K562 (cell line): Measurements from ENCODE around the gene CENPN. TPM values are rescaled to one million over a fixed set of nuclear protein-coding genes. Genes with fewer than 3 reads are reported as not detected.

Source experiments
- ARHGAP35 ChIP-seq: fragments of 450-650 bp; IDR thresholded peaks from 2 replicates; pipeline ENCODE4 v1.6.1; 2018; ENCODE audit not compliant: partially characterized antibody
- ASH1L ChIP-seq: fragments of 450-650 bp; IDR thresholded peaks from 2 replicates; pipeline ENCODE4 v1.6.1; 2018; ENCODE audit warnings: borderline replicate concordance, mild to moderate bottlenecking, low read depth; ENCODE audit not compliant: partially characterized antibody
- BRD9 ChIP-seq: fragments of 450-650 bp; IDR thresholded peaks from 2 replicates; pipeline ENCODE4 v1.6.1; 2018; ENCODE audit warnings: low read depth; ENCODE audit not compliant: partially characterized antibody
- CCNT2 ChIP-seq: IDR thresholded peaks from 2 replicates; pipeline ENCODE4 v1.6.1; 2011; ENCODE audit warnings: borderline replicate concordance, low read depth, mild to moderate bottlenecking, moderate library complexity, mixed read lengths, low read length; ENCODE audit not compliant: insufficient read length; ENCODE audit errors: extremely low read depth
- ETV5 ChIP-seq: sonication (generic); formaldehyde crosslinking; IDR thresholded peaks from 2 replicates; pipeline ENCODE4 v1.4.0; 2020; ENCODE audit warnings: low read depth, mild to moderate bottlenecking, missing genetic modification reagents
- HMG20B ChIP-seq: fragments of 250-450 bp; sonication (Bioruptor Pico); IDR thresholded peaks from 2 replicates; pipeline ENCODE4 v1.5.0; 2021; ENCODE audit warnings: mild to moderate bottlenecking
- IFI16 ChIP-seq: fragments of 250-450 bp; sonication (Bioruptor Pico); IDR thresholded peaks from 2 replicates; pipeline ENCODE4 v2.1.2; 2022; ENCODE audit warnings: mild to moderate bottlenecking, inconsistent platforms
- KAT2B ChIP-seq: IDR thresholded peaks from one replicate; pipeline ENCODE4 v1.6.1; 2012; ENCODE audit warnings: low read depth, mild to moderate bottlenecking, control low read depth, inconsistent platforms, low read length, moderate library complexity
- LEF1 ChIP-seq: fragments of 450-650 bp; IDR thresholded peaks from 2 replicates; pipeline ENCODE4 v1.6.1; 2016; ENCODE audit warnings: mild to moderate bottlenecking
- MAFF ChIP-seq: IDR thresholded peaks from 2 replicates; pipeline ENCODE4 v1.6.1; 2012; ENCODE audit warnings: low read length, improper control_type of control experiment
- NRF1 ChIP-seq, 2 experiments: fragments of 450-650 bp; IDR thresholded peaks in 1 of 2; conservative IDR thresholded peaks in 1 of 2; 2 replicates each; pipeline ENCODE4 v1.6.1; 2014; ENCODE audit warnings: mild to moderate bottlenecking in 2 of 2
- RBFOX2 ChIP-seq: fragments of 200-400 bp; formaldehyde crosslinking; IDR thresholded peaks from 2 replicates; pipeline ENCODE4 v1.6.1; 2017; ENCODE audit warnings: low read depth, mild to moderate bottlenecking, low read length, moderate library complexity
- RFX1 ChIP-seq: fragments of 450-650 bp; IDR thresholded peaks from 2 replicates; pipeline ENCODE4 v1.6.1; 2016; ENCODE audit warnings: mild to moderate bottlenecking, moderate library complexity
- RHOXF2B ChIP-seq: fragments of 250-450 bp; sonication (Bioruptor Pico); conservative IDR thresholded peaks from 2 replicates; pipeline ENCODE4 v1.5.1; 2021
- SIN3A ChIP-seq, 2 experiments: fragments of 150-350 bp in 1 of 2; IDR thresholded peaks; 2 replicates each; pipeline ENCODE4 v1.6.1; 2011 to 2016; ENCODE audit warnings: borderline replicate concordance in 2 of 2, low read depth in 2 of 2, low read length in 2 of 2, mild to moderate bottlenecking in 2 of 2, moderate library complexity in 2 of 2; ENCODE audit not compliant: control insufficient read depth in 1 of 2
- TCF3 ChIP-seq: sonication (generic); formaldehyde crosslinking; IDR thresholded peaks from 2 replicates; pipeline ENCODE4 v1.4.0; 2020; ENCODE audit warnings: mild to moderate bottlenecking, missing genetic modification reagents
- WHSC1 ChIP-seq: IDR thresholded peaks from one replicate; pipeline ENCODE4 v1.6.1; 2012; ENCODE audit warnings: low read length, control low read depth, inconsistent platforms
- ZNF184 ChIP-seq: sonication (generic); formaldehyde crosslinking; IDR thresholded peaks from 2 replicates; pipeline ENCODE4 v1.5.0; 2020; ENCODE audit warnings: missing genetic modification reagents
- polyA plus RNA-seq, 8 experiments: library from polyadenylated mRNA; depleted of rRNA in 4 of 8; stranded (reverse) in 5 of 8; unstranded in 3 of 8; fragments of >200 nt; fragmentation: Nextera tagmentation in 2 of 8; fragmentation: Illumina TruSeq in 1 of 8; extraction: Ambion mirVana in 2 of 8; extraction: Trizol in 1 of 8; gene quantifications; 2 replicates each; pipeline versions ENCODE4 v1.2.1 to v1.2.3, GENCODE V29; 2011 to 2014; ENCODE audit warnings: inconsistent platforms in 1 of 8, missing spikeins in 1 of 8
- total RNA-seq, 7 experiments: library from RNA; depleted of rRNA in 6 of 7; stranded (reverse); fragments of >200 nt in 6 of 7; fragmentation: Illumina TruSeq in 2 of 7; extraction: Trizol in 2 of 7; gene quantifications; 2 replicates each; pipeline versions ENCODE4 v1.2.1 to v1.2.3, GENCODE V29; 2011 to 2021; ENCODE audit warnings: low replicate concordance in 1 of 7
- TF ChIP-seq, protein P1 (sequence below): sonication (generic); formaldehyde crosslinking; IDR thresholded peaks from 2 replicates; pipeline ENCODE4 v1.8.1; 2023; ENCODE audit warnings: mild to moderate bottlenecking, missing genetic modification reagents, moderate library complexity
- TF ChIP-seq, protein P2 (sequence below): fragments of 250-450 bp; sonication (Bioruptor Pico); IDR thresholded peaks from 2 replicates; pipeline ENCODE4 v1.4.0; 2020; ENCODE audit warnings: borderline replicate concordance
- TF ChIP-seq, protein P3 (sequence below): fragments of 250-450 bp; sonication (Bioruptor Pico); IDR thresholded peaks from 2 replicates; pipeline ENCODE4 v1.8.0; 2022; ENCODE audit warnings: moderate library complexity, mild to moderate bottlenecking, inconsistent platforms
- TF ChIP-seq, protein P4 (sequence below): sonication (generic); formaldehyde crosslinking; IDR thresholded peaks from 2 replicates; pipeline ENCODE4 v1.8.0; 2023; ENCODE audit warnings: mild to moderate bottlenecking, missing genetic modification reagents

Gene CENPN
- total and polyA plus RNA-seq, 9 of the 15 experiments (the other 6 are each of a cell fraction or from before 2014, with no cell fraction given): 92.3 to 384 (median 140) TPM

DNA sequence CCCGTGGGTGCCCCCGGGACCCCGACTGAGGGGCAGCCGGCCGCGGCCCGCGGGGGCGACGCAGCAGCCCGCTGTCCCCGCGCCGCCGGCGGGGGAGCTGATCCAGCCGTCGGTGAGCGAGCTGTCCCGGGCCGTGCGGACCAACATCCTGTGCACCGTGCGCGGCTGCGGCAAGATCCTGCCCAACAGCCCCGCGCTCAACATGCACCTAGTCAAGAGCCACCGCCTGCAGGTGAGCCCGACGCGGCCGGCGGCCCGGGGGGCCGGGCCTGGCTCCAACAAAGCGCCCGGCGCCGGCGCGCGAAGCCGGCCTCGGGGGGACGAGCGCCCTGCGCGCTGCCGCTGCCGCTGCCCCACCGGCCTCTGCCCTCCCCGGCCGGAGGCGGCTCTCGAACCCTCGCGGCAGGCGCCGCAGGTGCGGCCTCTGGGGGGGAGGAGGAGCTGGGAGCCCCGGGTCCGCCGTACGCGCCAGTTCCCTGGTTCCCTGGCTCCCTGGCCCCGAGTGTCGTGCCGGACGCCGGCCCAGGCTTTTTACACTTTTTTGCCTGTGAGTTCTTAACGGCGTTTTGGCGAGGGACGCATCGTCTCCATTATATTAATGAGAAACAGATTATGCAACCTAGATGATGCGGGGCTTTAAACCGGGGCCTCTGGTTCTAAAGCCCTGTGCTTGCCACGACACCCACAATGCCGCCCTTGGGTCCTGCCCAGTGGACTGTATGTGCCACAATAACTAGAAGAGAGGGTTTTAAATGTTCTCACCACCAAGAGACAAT, 29.1 kb downstream of the CENPN start (continued):
- TF ChIP-seq, protein P1, sequence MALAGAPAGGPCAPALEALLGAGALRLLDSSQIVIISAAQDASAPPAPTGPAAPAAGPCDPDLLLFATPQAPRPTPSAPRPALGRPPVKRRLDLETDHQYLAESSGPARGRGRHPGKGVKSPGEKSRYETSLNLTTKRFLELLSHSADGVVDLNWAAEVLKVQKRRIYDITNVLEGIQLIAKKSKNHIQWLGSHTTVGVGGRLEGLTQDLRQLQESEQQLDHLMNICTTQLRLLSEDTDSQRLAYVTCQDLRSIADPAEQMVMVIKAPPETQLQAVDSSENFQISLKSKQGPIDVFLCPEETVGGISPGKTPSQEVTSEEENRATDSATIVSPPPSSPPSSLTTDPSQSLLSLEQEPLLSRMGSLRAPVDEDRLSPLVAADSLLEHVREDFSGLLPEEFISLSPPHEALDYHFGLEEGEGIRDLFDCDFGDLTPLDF (CRISPR knock-in tag): no peak
- no peak for TF ChIP-seq KAT2B
- TF ChIP-seq, protein P2, sequence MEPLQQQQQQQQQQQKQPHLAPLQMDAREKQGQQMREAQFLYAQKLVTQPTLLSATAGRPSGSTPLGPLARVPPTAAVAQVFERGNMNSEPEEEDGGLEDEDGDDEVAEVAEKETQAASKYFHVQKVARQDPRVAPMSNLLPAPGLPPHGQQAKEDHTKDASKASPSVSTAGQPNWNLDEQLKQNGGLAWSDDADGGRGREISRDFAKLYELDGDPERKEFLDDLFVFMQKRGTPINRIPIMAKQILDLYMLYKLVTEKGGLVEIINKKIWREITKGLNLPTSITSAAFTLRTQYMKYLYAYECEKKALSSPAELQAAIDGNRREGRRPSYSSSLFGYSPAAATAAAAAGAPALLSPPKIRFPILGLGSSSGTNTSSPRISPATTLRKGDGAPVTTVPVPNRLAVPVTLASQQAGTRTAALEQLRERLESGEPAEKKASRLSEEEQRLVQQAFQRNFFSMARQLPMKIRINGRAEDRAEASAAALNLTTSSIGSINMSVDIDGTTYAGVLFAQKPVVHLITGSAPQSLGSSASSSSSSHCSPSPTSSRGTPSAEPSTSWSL: no peak
- TF ChIP-seq ARHGAP35: no peak
- TF ChIP-seq TCF3 (CRISPR knock-in tag): no peak
- no peak for TF ChIP-seq RFX1
- no peak for TF ChIP-seq RHOXF2B (CRISPR knock-in tag)
- no peak for TF ChIP-seq LEF1
- TF ChIP-seq RBFOX2: peak; percentile 46; the same call in 1 of the 2 replicates
- TF ChIP-seq IFI16: no peak
- TF ChIP-seq NRF1 (conservative IDR thresholded peaks at IDR 0.05 in 1 of 2, IDR thresholded peaks at IDR 0.05 in 1 of 2): peak in 1 of 2 experiments; percentile 27; a peak in 2 of 4 replicates
- no peak for TF ChIP-seq BRD9
- TF ChIP-seq HMG20B (CRISPR knock-in tag): no peak
- TF ChIP-seq ASH1L: no peak
- TF ChIP-seq, protein P3, sequence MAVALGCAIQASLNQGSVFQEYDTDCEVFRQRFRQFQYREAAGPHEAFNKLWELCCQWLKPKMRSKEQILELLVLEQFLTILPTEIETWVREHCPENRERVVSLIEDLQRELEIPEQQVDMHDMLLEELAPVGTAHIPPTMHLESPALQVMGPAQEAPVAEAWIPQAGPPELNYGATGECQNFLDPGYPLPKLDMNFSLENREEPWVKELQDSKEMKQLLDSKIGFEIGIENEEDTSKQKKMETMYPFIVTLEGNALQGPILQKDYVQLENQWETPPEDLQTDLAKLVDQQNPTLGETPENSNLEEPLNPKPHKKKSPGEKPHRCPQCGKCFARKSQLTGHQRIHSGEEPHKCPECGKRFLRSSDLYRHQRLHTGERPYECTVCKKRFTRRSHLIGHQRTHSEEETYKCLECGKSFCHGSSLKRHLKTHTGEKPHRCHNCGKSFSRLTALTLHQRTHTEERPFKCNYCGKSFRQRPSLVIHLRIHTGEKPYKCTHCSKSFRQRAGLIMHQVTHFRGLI (CRISPR knock-in tag): no peak
- no peak for TF ChIP-seq WHSC1
- TF ChIP-seq CCNT2: no peak
- TF ChIP-seq ETV5: peak; percentile 52; the same call in 1 of the 2 replicates
- no peak for TF ChIP-seq MAFF
- peak in 1 of 2 experiments; percentile 23; a peak in 2 of 4 replicates for TF ChIP-seq SIN3A (IDR thresholded peaks at IDR 0.05; ENCODE audit: borderline replicate concordance in 2 of 2, control insufficient read depth in 1 of 2, low read depth in 2 of 2, low read length in 2 of 2)
- no peak for TF ChIP-seq ZNF184 (CRISPR knock-in tag)
- TF ChIP-seq, protein P4, sequence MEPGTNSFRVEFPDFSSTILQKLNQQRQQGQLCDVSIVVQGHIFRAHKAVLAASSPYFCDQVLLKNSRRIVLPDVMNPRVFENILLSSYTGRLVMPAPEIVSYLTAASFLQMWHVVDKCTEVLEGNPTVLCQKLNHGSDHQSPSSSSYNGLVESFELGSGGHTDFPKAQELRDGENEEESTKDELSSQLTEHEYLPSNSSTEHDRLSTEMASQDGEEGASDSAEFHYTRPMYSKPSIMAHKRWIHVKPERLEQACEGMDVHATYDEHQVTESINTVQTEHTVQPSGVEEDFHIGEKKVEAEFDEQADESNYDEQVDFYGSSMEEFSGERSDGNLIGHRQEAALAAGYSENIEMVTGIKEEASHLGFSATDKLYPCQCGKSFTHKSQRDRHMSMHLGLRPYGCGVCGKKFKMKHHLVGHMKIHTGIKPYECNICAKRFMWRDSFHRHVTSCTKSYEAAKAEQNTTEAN: no peak
